H1 (cell line): ENCODE measurements around the gene SRMS. TPM values are rescaled to one million over a fixed set of nuclear protein-coding genes. Genes with fewer than 3 reads are reported as not detected.

Source experiments
- CTCF ChIA-PET: fragments of 300-600 bp; sonication (Branson Sonifier 250); formaldehyde crosslinking; loops from one replicate; lab custom pipeline; 2021; ENCODE audit not compliant: partially characterized antibody; lab: Charles Lee
- POLR2A ChIA-PET: fragments of 300-600 bp; sonication (Branson Sonifier 250); formaldehyde crosslinking; loops from one replicate; lab custom pipeline; 2021; ENCODE audit warnings: inconsistent platforms; ENCODE audit not compliant: partially characterized antibody; lab: Charles Lee
- DNase-seq, 2 experiments: peaks; one replicate each; pipeline versions ENCODE4 v3.0.0 to v3.0.0-alpha.2; 2010 to 2022; ENCODE audit warnings: low spot score in 2 of 2, low read depth in 1 of 2, mixed read lengths in 1 of 2
- FAIRE-seq: peaks from 2 replicates; lab custom pipeline; 2011; peaks lifted over from hg19 to GRCh38; lab: Jason Lieb, UNC
- H2AFZ ChIP-seq: 2 replicates; pipeline ENCODE4 v1.8.1; 2012; ENCODE audit warnings: low read length, inconsistent platforms
- H2AK5ac ChIP-seq: 2 replicates; pipeline ENCODE4 v1.6.1; 2013; ENCODE audit warnings: low read depth, low read length
- H2BK120ac ChIP-seq: replicated peaks from 2 replicates; pipeline ENCODE3; 2013; ENCODE audit warnings: low read depth, low read length, inconsistent platforms
- H2BK12ac ChIP-seq: 2 replicates; pipeline ENCODE4 v1.6.1; 2013; ENCODE audit warnings: low read depth, low read length
- H2BK15ac ChIP-seq: 2 replicates; pipeline ENCODE4 v1.6.1; 2013; ENCODE audit warnings: low read length
- H2BK20ac ChIP-seq: 2 replicates; pipeline ENCODE4 v1.6.1; 2013; ENCODE audit warnings: low read length
- H2BK5ac ChIP-seq: 2 replicates; pipeline ENCODE4 v1.6.1; 2013; ENCODE audit warnings: low read depth, low read length
- H3K14ac ChIP-seq: 2 replicates; pipeline ENCODE4 v1.6.1; 2013; ENCODE audit warnings: inconsistent platforms; ENCODE audit not compliant: insufficient read length
- H3K18ac ChIP-seq: 2 replicates; pipeline ENCODE4 v1.6.1; 2013; ENCODE audit warnings: low read length; ENCODE audit errors: extremely low read depth
- H3K23ac ChIP-seq: 2 replicates; pipeline ENCODE4 v1.6.1; 2013; ENCODE audit warnings: inconsistent platforms; ENCODE audit not compliant: insufficient read length
- H3K23me2 ChIP-seq: 2 replicates; pipeline ENCODE4 v1.6.1; 2013; ENCODE audit warnings: low read depth, low read length
- H3K27ac ChIP-seq: 2 replicates; pipeline ENCODE4 v1.6.1; 2011; ENCODE audit warnings: low read depth, low read length, inconsistent platforms
- H3K27me3 ChIP-seq, 4 experiments: replicated peaks in 1 of 4; 1 replicate in 1 of 4; 2 replicates in 3 of 4; pipeline versions ENCODE4 v1.6.1 to v1.8.1; 2011 to 2013; ENCODE audit warnings: low read length in 3 of 4, mild to moderate bottlenecking in 3 of 4, inconsistent platforms in 2 of 4, mixed read lengths in 2 of 4, moderate library complexity in 1 of 4; ENCODE audit not compliant: control insufficient read depth in 3 of 4, insufficient read depth in 3 of 4; ENCODE audit errors: extremely low read depth in 1 of 4
- H3K36me3 ChIP-seq, 4 experiments: 2 replicates each; pipeline versions ENCODE4 v1.6.1 to v1.8.1; 2011 to 2013; ENCODE audit warnings: mild to moderate bottlenecking in 4 of 4, low read length in 3 of 4, moderate library complexity in 2 of 4, control low read depth in 1 of 4, inconsistent platforms in 1 of 4; ENCODE audit not compliant: insufficient read depth in 4 of 4, control insufficient read depth in 2 of 4
- H3K4ac ChIP-seq: replicated peaks from 2 replicates; pipeline ENCODE3; 2013; ENCODE audit warnings: low read length, low read depth, mixed read lengths, inconsistent platforms; ENCODE audit not compliant: insufficient read length
- H3K4me1 ChIP-seq, 4 experiments: replicated peaks in 1 of 4; 1 replicate in 1 of 4; 2 replicates in 3 of 4; pipeline versions ENCODE4 v1.6.1 to v1.8.1; 2011 to 2013; ENCODE audit warnings: low read length in 3 of 4, inconsistent platforms in 2 of 4, mixed read lengths in 1 of 4; ENCODE audit not compliant: insufficient read depth in 4 of 4, control insufficient read depth in 3 of 4
- H3K4me2 ChIP-seq, 2 experiments: 2 replicates each; pipeline versions ENCODE4 v1.6.1 to v1.8.1; 2011 to 2013; ENCODE audit warnings: low read depth in 2 of 2, low read length in 2 of 2, control low read depth in 1 of 2, inconsistent platforms in 1 of 2, mild to moderate bottlenecking in 1 of 2; ENCODE audit not compliant: insufficient read depth in 1 of 2
- H3K4me3 ChIP-seq, 4 experiments: fragments of 200-600, 300-600 bp in 1 of 4; sonication (generic), shearing (Covaris generic), sonication (Bioruptor Twin) in 1 of 4; 2 replicates each; pipeline versions ENCODE4 v1.5.1 to v1.8.1; 2011 to 2016; ENCODE audit warnings: low read length in 4 of 4, low read depth in 3 of 4, control low read depth in 2 of 4, inconsistent platforms in 2 of 4, mild to moderate bottlenecking in 2 of 4, mixed read lengths in 1 of 4, moderate library complexity in 1 of 4; ENCODE audit not compliant: insufficient read depth in 2 of 4; ENCODE audit errors: extremely low read depth in 1 of 4
- H3K56ac ChIP-seq: replicated peaks from 2 replicates; pipeline ENCODE3; 2013; ENCODE audit warnings: low read depth, mild to moderate bottlenecking, mixed read lengths, low read length, inconsistent platforms; ENCODE audit not compliant: insufficient read length
- H3K79me1 ChIP-seq: 2 replicates; pipeline ENCODE4 v1.6.1; 2013; ENCODE audit warnings: low read depth, low read length, control low read depth
- H3K79me2 ChIP-seq, 2 experiments: 2 replicates each; pipeline versions ENCODE4 v1.6.1 to v1.8.1; 2012 to 2013; ENCODE audit warnings: low read length in 2 of 2, mild to moderate bottlenecking in 2 of 2, inconsistent platforms in 1 of 2; ENCODE audit not compliant: insufficient read depth in 2 of 2, control insufficient read depth in 1 of 2
- H3K9ac ChIP-seq, 4 experiments: replicated peaks in 1 of 4; 1 replicate in 1 of 4; 2 replicates in 3 of 4; pipeline versions ENCODE4 v1.6.1 to v1.8.1; 2011 to 2013; ENCODE audit warnings: low read depth in 3 of 4, low read length in 3 of 4, control low read depth in 2 of 4, mild to moderate bottlenecking in 2 of 4, moderate library complexity in 2 of 4, inconsistent platforms in 1 of 4; ENCODE audit errors: extremely low read depth in 1 of 4
- H3K9me3 ChIP-seq, 2 experiments: 2 replicates each; pipeline versions ENCODE4 v1.6.1 to v1.8.1; 2012 to 2013; ENCODE audit warnings: mild to moderate bottlenecking in 2 of 2, moderate library complexity in 2 of 2, control low read depth in 1 of 2, inconsistent platforms in 1 of 2, low read depth in 1 of 2, low read length in 1 of 2, mixed read lengths in 1 of 2; ENCODE audit not compliant: insufficient read depth in 2 of 2
- H4K20me1 ChIP-seq, 2 experiments: replicated peaks in 1 of 2; 2 replicates each; pipeline versions ENCODE3 to v1.8.1; 2011 to 2013; ENCODE audit warnings: inconsistent platforms in 2 of 2, low read length in 2 of 2, mild to moderate bottlenecking in 1 of 2; ENCODE audit not compliant: insufficient read depth in 2 of 2, control insufficient read depth in 1 of 2
- H4K5ac ChIP-seq: 2 replicates; pipeline ENCODE4 v1.6.1; 2013; ENCODE audit warnings: low read length, low read depth, mixed read lengths, inconsistent platforms; ENCODE audit not compliant: insufficient read length
- H4K8ac ChIP-seq: 2 replicates; pipeline ENCODE4 v1.8.0; 2013; ENCODE audit warnings: mild to moderate bottlenecking, moderate library complexity, low read length, inconsistent platforms; ENCODE audit not compliant: insufficient read depth; ENCODE audit errors: extremely low read depth
- H4K91ac ChIP-seq: replicated peaks from 2 replicates; pipeline ENCODE3; 2013; ENCODE audit warnings: low read length, mixed read lengths, inconsistent platforms; ENCODE audit not compliant: insufficient read length
- CHD2 ChIP-seq: IDR thresholded peaks from 2 replicates; pipeline ENCODE4 v1.6.1; 2012; ENCODE audit warnings: low read length, improper control_type of control experiment
- CTBP2 ChIP-seq: IDR thresholded peaks from 2 replicates; pipeline ENCODE4 v1.7.0; 2011; ENCODE audit warnings: borderline replicate concordance, mild to moderate bottlenecking, moderate library complexity, mixed read lengths, low read length; ENCODE audit not compliant: insufficient read depth, insufficient read length
- WGBS, 2 experiments: shearing (Covaris generic) in 1 of 2; methylation state at CpG; one replicate each; pipeline versions ENCODE4 v1.1.6 to v1.1.7; 2013 to 2015; ENCODE audit warnings: low lambda C conversion rate in 2 of 2, mixed read lengths in 2 of 2, inconsistent platforms in 1 of 2, low coverage in 1 of 2, missing lambda C conversion rate in 1 of 2; ENCODE audit not compliant: insufficient replicate concordance in 2 of 2, insufficient coverage in 1 of 2, insufficient read length in 1 of 2; ENCODE audit errors: extremely low coverage in 1 of 2, missing lambda C conversion rate in 1 of 2; 5-methylcytosine and 5-hydroxymethylcytosine counted together
- polyA plus RNA-seq, 7 experiments: library from polyadenylated mRNA; depleted of rRNA in 3 of 7; stranded (reverse) in 5 of 7; unstranded in 2 of 7; fragments of >200 nt in 5 of 7; fragments of 200-250 nt in 2 of 7; gene quantifications; 1 replicate in 5 of 7; 2 replicates in 1 of 7; 4 replicates in 1 of 7; pipeline versions ENCODE4 v1.2.1 to v1.2.3, GENCODE V29; 2011 to 2013; ENCODE audit warnings: missing spikeins in 2 of 7, mixed read lengths in 2 of 7
- total RNA-seq: library from RNA; stranded (reverse); fragmentation: NEBNext Ultra II Directional; extraction: Animal tissue kit (Norgen Biotek cat#: 25700); gene quantifications from 2 replicates; pipeline ENCODE4 v1.2.1, GENCODE V29; 2021

SRMS gene
- total and polyA plus RNA-seq, 2 of the 8 experiments (the other 6 are each of a cell fraction or from before 2014, with no cell fraction given): 0.39 to 0.76 TPM

GRCh38 chr20:63502671-63503172 lies 44.8 kb downstream of the SRMS start:
- Histone ChIP-seq H3K23me2 (peaks cover 3% of the 10 kb centered on the region; the same call in 1 of the 2 replicates), H3K4me2 (0 out of 4 replicates have a peak overlapping the region, but pooled peaks of 1 of the 2 experiments have one; percentile 38), H3K23ac (no peak overlapping the region), H3K79me1 (no peaks in the 10 kb centered on the region), H2AK5ac (no peak overlapping the region), H3K79me2 (no peaks in the 10 kb centered on the region), H2BK12ac (0 out of 2 replicates have a peak overlapping the region, but pooled peaks have one; percentile 17), H3K9me3 (peaks cover 0 to 6% of the 10 kb centered on the region in 2 experiments; a peak in 2 of 4 replicates), H3K4ac (no peak overlapping the region), H2BK5ac (no peak overlapping the region), H2BK20ac (no peak overlapping the region), H3K9ac (no peak overlapping the region), H3K4me3 (peak overlapping the region in 1 of 4 experiments; percentile 45; a peak in 1 of 8 replicates), H2BK120ac (no peak overlapping the region), H3K27me3 (peaks cover 10 to 25% (median 20%) of the 10 kb centered on the region in 4 experiments), H2AFZ (no peak overlapping the region), H3K36me3 (no peaks in the 10 kb centered on the region), H3K14ac (no peak overlapping the region), H4K5ac (no peak overlapping the region), H4K20me1 (peaks cover 0 to 1% of the 10 kb centered on the region in 2 experiments), H3K27ac (no peak overlapping the region), H3K4me1 (peaks cover 0 to 20% (median 13%) of the 10 kb centered on the region in 4 experiments; a peak in 6 of 7 replicates), H3K56ac (no peak overlapping the region), H4K8ac (peak overlapping the region; percentile 94; the same call in 1 of the 2 replicates), H2BK15ac (no peak overlapping the region), H4K91ac (no peak overlapping the region), H3K18ac (no peak overlapping the region; the same call in 1 of the 2 replicates)
- CTCF ChIA-PET: interaction anchor here (1.0 to 1.7 kb wide), 3 partner anchors 9 to 21 kb away, joined by 3 to 6 read pairs (median 3); no protein-coding TSS in a partner anchor
- 83% methylated on average over 14 of the region's 15 CpGs; no CpG with 5 or more reads in 1 of the 2 experiments for WGBS, 2 experiments
- FAIRE-seq (no peak), DNase-seq (peak in 1 of 2 experiments; percentile 51)
- POLR2A ChIA-PET: interaction anchor here (0.6 to 2.0 kb wide), 3 partner anchors 19 to 388 kb away, joined by 5 to 6 read pairs (median 5); partner anchors contain the start of gene PTK6
- TF ChIP-seq CHD2: no peak
- TF ChIP-seq CTBP2: no peak
